HepG2 (cell line): ENCODE data around the gene DYTN. TPM values are rescaled to one million over a fixed set of nuclear protein-coding genes. Genes with fewer than 3 reads are reported as not detected.

Experiments used
- ATAC-seq: fragments of 200-7000 bp; cut with Tn5 transposase; 3 replicates; pipeline ENCODE4 v1.9.1; 2020; ENCODE audit warnings: mild to moderate bottlenecking, moderate library complexity
- BruUV-seq: library from RNA; stranded (reverse); fragments of 400-500 nt; replicated peaks from 2 replicates; lab custom pipeline; 2021; lab: Mats Ljungman, UMichigan
- CTCF ChIA-PET: fragments of 300-600 bp; formaldehyde crosslinking; extraction: SDS; loops from one replicate; lab custom pipeline; 2021; ENCODE audit warnings: low total read pairs, inconsistent platforms, low intra/inter-chr PET ratio; lab: Yijun Ruan, JAX
- POLR2A ChIA-PET: fragments of 350-600 bp; sonication (Branson Sonifier 250); formaldehyde crosslinking; loops from one replicate; lab custom pipeline; 2020; ENCODE audit warnings: antibody characterized with exemption, inconsistent platforms; lab: Yijun Ruan, JAX
- DNase-seq: peaks from one replicate; pipeline ENCODE4 v3.0.0-alpha.2; 2015; ENCODE audit warnings: low spot score
- FAIRE-seq: peaks from 3 replicates; lab custom pipeline; 2011; peaks lifted over from hg19 to GRCh38; lab: Jason Lieb, UNC
- H2AFZ ChIP-seq: one replicate; pipeline ENCODE4 v1.6.1; 2011; ENCODE audit warnings: low read length, inconsistent platforms
- H3K27ac ChIP-seq: fragments of 300-600 bp; 3 replicates; pipeline ENCODE4 v1.8.0; 2011; ENCODE audit warnings: mixed run types, mild to moderate bottlenecking, mixed read lengths, low read length, inconsistent platforms; ENCODE audit not compliant: insufficient read depth; ENCODE audit errors: extremely low read length
- H3K27me3 ChIP-seq, 2 experiments: fragments of 200-600 bp in 1 of 2; 2 replicates in 1 of 2; 3 replicates in 1 of 2; pipeline versions ENCODE4 v1.6.0 to v1.8.0; 2011; ENCODE audit warnings: low read length in 2 of 2, mild to moderate bottlenecking in 2 of 2, moderate library complexity in 2 of 2, inconsistent platforms in 1 of 2; ENCODE audit not compliant: insufficient read depth in 2 of 2, control insufficient read depth in 1 of 2
- H3K36me3 ChIP-seq, 2 experiments: fragments of 200-600 bp in 1 of 2; replicated peaks in 1 of 2; 2 replicates in 1 of 2; 3 replicates in 1 of 2; pipeline versions ENCODE4 v1.5.1 to v1.8.0; 2011; ENCODE audit warnings: low read length in 2 of 2, inconsistent platforms in 1 of 2; ENCODE audit not compliant: insufficient read depth in 2 of 2, control insufficient read depth in 1 of 2
- H3K4me1 ChIP-seq: 2 replicates; pipeline ENCODE4 v1.5.1; 2012; ENCODE audit warnings: low read length, inconsistent platforms; ENCODE audit not compliant: insufficient read depth
- H3K4me2 ChIP-seq: 2 replicates; pipeline ENCODE4 v1.6.0; 2011; ENCODE audit warnings: low read depth, low read length, inconsistent platforms
- H3K4me3 ChIP-seq, 3 experiments: fragments of 200-600 bp in 1 of 3; sonication (generic), shearing (Covaris generic) in 1 of 3; replicated peaks in 1 of 3; 2 replicates each; pipeline ENCODE4 v1.5.1; 2011 to 2016; ENCODE audit warnings: low read length in 3 of 3, inconsistent platforms in 2 of 3, low read depth in 2 of 3, mild to moderate bottlenecking in 2 of 3, control low read depth in 1 of 3, mixed read lengths in 1 of 3; ENCODE audit not compliant: insufficient read depth in 1 of 3
- H3K79me2 ChIP-seq: one replicate; pipeline ENCODE4 v1.6.1; 2011; ENCODE audit warnings: low read length, inconsistent platforms; ENCODE audit not compliant: insufficient read depth
- H3K9ac ChIP-seq: 2 replicates; pipeline ENCODE4 v1.6.0; 2011; ENCODE audit warnings: mild to moderate bottlenecking, low read depth, low read length, inconsistent platforms; ENCODE audit not compliant: insufficient read depth
- H3K9me3 ChIP-seq: 2 replicates; pipeline ENCODE4 v1.5.1; 2012; ENCODE audit warnings: mild to moderate bottlenecking, low read length
- H4K20me1 ChIP-seq: 2 replicates; pipeline ENCODE4 v1.6.0; 2011; ENCODE audit warnings: inconsistent platforms, mild to moderate bottlenecking, low read length, moderate library complexity; ENCODE audit not compliant: insufficient read depth
- TAF1 ChIP-seq: sonication (generic); formaldehyde crosslinking; IDR thresholded peaks from 2 replicates; pipeline ENCODE4 v1.4.0; 2020; ENCODE audit warnings: missing genetic modification reagents
- ZBTB40 ChIP-seq, 2 experiments: fragments of 450-650 bp in 1 of 2; sonication (generic) in 1 of 2; formaldehyde crosslinking in 1 of 2; IDR thresholded peaks; 2 replicates each; pipeline versions ENCODE4 v1.6.1 to v1.8.0; 2016 to 2022; ENCODE audit warnings: antibody characterized with exemption in 1 of 2, mild to moderate bottlenecking in 1 of 2, missing genetic modification reagents in 1 of 2
- WGBS: methylation state at CpG from one replicate; pipeline ENCODE4 v1.1.6; 2017; ENCODE audit warnings: low lambda C conversion rate; 5-methylcytosine and 5-hydroxymethylcytosine counted together
- in situ Hi-C: cut with HindIII; loops from 2 replicates; pipeline ENCODE4 v1.10.0; 2017; ENCODE audit warnings: low pct_unique_long_range_greater_than_20kb; ENCODE audit not compliant: extremely low pct_ligation_motif_present
- intact Hi-C: fragments of 100-400 bp; cut with micrococcal nuclease; formaldehyde crosslinking; loops from one replicate; pipeline ENCODE4 v1.10.0; 2022; ENCODE audit not compliant: unreplicated experiment
- polyA plus RNA-seq, 8 experiments: library from polyadenylated mRNA; depleted of rRNA in 3 of 8; stranded (reverse) in 7 of 8; unstranded in 1 of 8; fragments of >200 nt; fragmentation: Illumina TruSeq in 4 of 8; extraction: Trizol in 4 of 8; gene quantifications; 2 replicates each; pipeline versions ENCODE4 v1.2.1 to v1.2.3, GENCODE V29; 2011 to 2016; ENCODE audit warnings: low read depth in 4 of 8, missing spikeins in 1 of 8, mixed read lengths in 1 of 8; ENCODE audit not compliant: insufficient read depth in 1 of 8
- total RNA-seq, 5 experiments: library from RNA; depleted of rRNA; stranded (reverse); fragments of >200 nt; fragmentation: Illumina TruSeq; extraction: Trizol; gene quantifications; 2 replicates each; pipeline ENCODE4 v1.2.3, GENCODE V29; 2016; ENCODE audit warnings: low read depth in 1 of 5

DYTN gene
- total and polyA plus RNA-seq, 2 of the 13 experiments (the other 11 are each of a cell fraction or from before 2014, with no cell fraction given), result not detected

- WGBS, result 41% methylated on average over 4 of the region's 4 CpGs
- CTCF ChIA-PET, result no interaction called here
- Histone ChIP-seq H3K27ac (no peak overlapping the region), H3K9ac (no peak overlapping the region), H3K4me2 (no peak overlapping the region), H3K79me2 (no peaks in the 10 kb centered on the region), H2AFZ (no peak overlapping the region), H3K9me3 (no peaks in the 10 kb centered on the region), H3K27me3 (0 out of 5 replicates have a peak, but pooled peaks cover 0 to 1% of the 10 kb centered on the region in 2 experiments), H3K4me1 (no peaks in the 10 kb centered on the region), H3K4me3 (no peak overlapping the region), H4K20me1 (no peaks in the 10 kb centered on the region), H3K36me3 (no peaks in the 10 kb centered on the region)
- in situ Hi-C loops, result no loop called here
- no peak for FAIRE-seq
- intact Hi-C loops, result no loop called here
- BruUV-seq, result no TSS peak
- no peak for ATAC-seq
- DNase-seq, result no peak
- TF ChIP-seq ZBTB40 (IDR thresholded peaks at IDR 0.05) (peak; percentile 88), ZBTB40 (CRISPR knock-in tag; IDR thresholded peaks at IDR 0.05) (no peak), TAF1 (CRISPR knock-in tag) (no peak)
- POLR2A ChIA-PET, result no interaction called here
Observed at GRCh38 chr2:206683546-206683945, 34.6 kb downstream of the DYTN start.
